Naive B cell (primary cell): Measurements from ENCODE around the gene DDX19B. TPM values are rescaled to one million over a fixed set of nuclear protein-coding genes. Genes with fewer than 3 reads are reported as not detected.
A peak's percentile ranks its signal among the peaks of the same experiment; 100 is the strongest.
"Not testable (repeated sequence)": the region's sequence is repeated elsewhere in the genome, so short reads cannot be mapped to it uniquely, and the experiment has no call there.

Experiments
- ATAC-seq, 2 donors: fragments of 150-1000 bp; cut with Tn5 transposase; 2 replicates each; pipeline ENCODE4 v1.10.0; 2021; ENCODE audit warnings: low read depth in 2 of 2, mild to moderate bottlenecking in 2 of 2, moderate library complexity in 2 of 2
- DNase-seq: peaks from one replicate; pipeline ENCODE4 v3.0.0; 2022
- H3K27ac Mint-ChIP-seq, 6 donors: one replicate each; pipeline ENCODE4 v1.8.0; 2020 to 2022; ENCODE audit warnings: mild to moderate bottlenecking in 6 of 6, mixed read lengths in 6 of 6, moderate library complexity in 5 of 6, inconsistent platforms in 2 of 6
- H3K27me3 Mint-ChIP-seq, 3 donors: one replicate each; pipeline ENCODE4 v1.8.0; 2021 to 2022; ENCODE audit warnings: mixed read lengths in 3 of 3, mild to moderate bottlenecking in 1 of 3
- H3K36me3 Mint-ChIP-seq, 2 donors: one replicate each; pipeline ENCODE4 v1.8.0; 2020 to 2022; ENCODE audit warnings: mixed read lengths in 2 of 2, inconsistent platforms in 1 of 2, mild to moderate bottlenecking in 1 of 2
- H3K4me1 Mint-ChIP-seq, 3 donors: one replicate each; pipeline ENCODE4 v1.8.0; 2020 to 2022; ENCODE audit warnings: mixed read lengths in 3 of 3, inconsistent platforms in 1 of 3, mild to moderate bottlenecking in 1 of 3, moderate library complexity in 1 of 3
- H3K4me3 Mint-ChIP-seq, 8 donors: one replicate each; pipeline ENCODE4 v1.8.0; 2020 to 2022; ENCODE audit warnings: mild to moderate bottlenecking in 8 of 8, mixed read lengths in 8 of 8, moderate library complexity in 8 of 8, inconsistent platforms in 2 of 8
- H3K9me3 Mint-ChIP-seq, 7 donors: one replicate each; pipeline ENCODE4 v1.8.0; 2020 to 2022; ENCODE audit warnings: mixed read lengths in 7 of 7, mild to moderate bottlenecking in 5 of 7, inconsistent platforms in 2 of 7, moderate library complexity in 1 of 7
- polyA plus RNA-seq, 6 donors: library from polyadenylated mRNA; unstranded; fragments of 300-500 nt; fragmentation: Illumina TruSeq; gene quantifications; one replicate each; pipeline ENCODE4 v1.2.3, GENCODE V29; 2021; ENCODE audit warnings: low read depth in 6 of 6

Gene DDX19B
- 10 to 100 TPM; 33.8 to 54.6 (median 37.8) TPM for polyA plus RNA-seq

DNA sequence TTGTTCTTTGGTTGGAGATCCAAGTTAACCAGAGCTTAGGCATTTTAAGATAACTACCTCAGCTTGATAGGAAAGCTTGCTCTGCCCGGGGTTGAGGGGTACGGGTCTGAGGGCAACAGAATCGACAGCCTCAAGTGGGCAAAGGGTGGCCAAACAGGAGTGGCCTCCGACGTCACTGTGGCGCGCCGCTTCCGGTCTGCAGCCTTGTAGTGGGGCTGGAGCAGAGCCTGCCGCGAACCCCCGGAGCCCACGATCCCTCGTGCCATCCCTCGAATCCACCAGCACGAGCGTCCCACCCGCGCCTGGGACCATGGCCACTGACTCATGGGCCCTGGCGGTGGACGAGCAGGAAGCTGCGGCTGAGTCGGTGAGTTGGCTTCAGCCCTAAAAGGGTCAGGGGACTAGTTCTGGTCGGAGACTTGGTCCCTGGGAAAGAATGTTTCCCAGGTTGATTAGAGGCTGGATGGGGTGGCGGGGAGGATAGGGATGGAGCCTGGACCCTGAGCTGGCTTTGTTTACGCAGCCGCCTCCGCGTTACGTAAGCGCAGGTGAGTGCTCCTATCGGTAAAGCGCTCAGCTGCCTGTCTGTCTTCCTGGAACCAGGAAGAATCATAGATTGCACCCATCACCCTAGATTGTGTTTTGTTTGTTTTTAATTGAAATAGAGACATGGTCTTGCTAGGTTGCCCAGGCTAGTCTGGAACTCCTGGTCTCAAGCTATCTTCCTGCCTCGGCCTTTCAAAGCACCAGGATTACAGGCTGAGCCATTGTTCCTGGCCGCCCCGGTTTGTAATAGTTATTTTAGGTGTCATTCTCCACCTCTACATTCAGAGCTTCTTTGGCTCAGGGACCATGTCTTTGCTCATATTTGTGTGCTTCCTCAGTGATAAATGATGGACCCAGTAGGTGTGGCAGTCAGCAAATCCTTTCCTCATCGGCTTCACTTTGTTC lies at the start of gene DDX19B:
Gene DDX19B (plus strand): TSS at position 199 of the 951 bp plus-strand sequence. CDS start 112 bp downstream, at position 311.
- Mint-ChIP-seq H3K4me3 (peak within 1 kb of the TSS; percentile 90 to 98 (median 96)), H3K27ac (peak within 1 kb of the TSS; percentile 95 to 98 (median 98))
- peak; percentile 81 to 86 for ATAC-seq

DNA sequence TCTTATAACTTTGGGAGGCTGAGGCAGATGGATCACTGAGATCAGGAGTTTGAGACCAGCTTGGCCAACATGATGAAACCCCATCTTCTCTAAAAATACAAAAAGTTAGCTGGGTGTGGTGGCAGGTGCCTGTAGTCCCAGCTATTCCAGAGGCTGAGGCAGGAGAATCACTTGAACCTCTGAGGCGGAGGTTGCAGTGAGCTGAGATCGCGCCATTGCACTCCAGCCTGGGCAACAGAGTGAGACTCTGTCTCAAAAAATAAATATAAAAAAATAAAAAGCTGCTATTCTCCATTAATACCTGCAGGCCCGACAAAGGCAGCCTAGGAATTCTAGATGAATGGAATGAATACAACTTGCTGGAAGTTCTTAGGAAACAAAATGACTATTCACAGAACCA lies 49.3 kb upstream of the DDX19B start:
- H3K4me1 Mint-ChIP-seq = peaks cover 9 to 18% (median 11%) of the 10 kb centered on the region in 3 donors
- H3K9me3 Mint-ChIP-seq = not testable (repeated sequence)

More for the DNA sequence above, at the start of gene DDX19B:
- no peaks in the 10 kb centered on the region for H3K27me3 Mint-ChIP-seq
- H3K4me1 Mint-ChIP-seq = peaks cover 30 to 47% (median 34%) of the 10 kb centered on the region in 3 donors
- peak; percentile 59 for DNase-seq
- peaks cover 5 to 10% (median 7%) of the 10 kb centered on the region in 7 donors for H3K9me3 Mint-ChIP-seq
- H3K36me3 Mint-ChIP-seq = peaks cover 10 to 21% of the 10 kb centered on the region in 2 donors

DNA sequence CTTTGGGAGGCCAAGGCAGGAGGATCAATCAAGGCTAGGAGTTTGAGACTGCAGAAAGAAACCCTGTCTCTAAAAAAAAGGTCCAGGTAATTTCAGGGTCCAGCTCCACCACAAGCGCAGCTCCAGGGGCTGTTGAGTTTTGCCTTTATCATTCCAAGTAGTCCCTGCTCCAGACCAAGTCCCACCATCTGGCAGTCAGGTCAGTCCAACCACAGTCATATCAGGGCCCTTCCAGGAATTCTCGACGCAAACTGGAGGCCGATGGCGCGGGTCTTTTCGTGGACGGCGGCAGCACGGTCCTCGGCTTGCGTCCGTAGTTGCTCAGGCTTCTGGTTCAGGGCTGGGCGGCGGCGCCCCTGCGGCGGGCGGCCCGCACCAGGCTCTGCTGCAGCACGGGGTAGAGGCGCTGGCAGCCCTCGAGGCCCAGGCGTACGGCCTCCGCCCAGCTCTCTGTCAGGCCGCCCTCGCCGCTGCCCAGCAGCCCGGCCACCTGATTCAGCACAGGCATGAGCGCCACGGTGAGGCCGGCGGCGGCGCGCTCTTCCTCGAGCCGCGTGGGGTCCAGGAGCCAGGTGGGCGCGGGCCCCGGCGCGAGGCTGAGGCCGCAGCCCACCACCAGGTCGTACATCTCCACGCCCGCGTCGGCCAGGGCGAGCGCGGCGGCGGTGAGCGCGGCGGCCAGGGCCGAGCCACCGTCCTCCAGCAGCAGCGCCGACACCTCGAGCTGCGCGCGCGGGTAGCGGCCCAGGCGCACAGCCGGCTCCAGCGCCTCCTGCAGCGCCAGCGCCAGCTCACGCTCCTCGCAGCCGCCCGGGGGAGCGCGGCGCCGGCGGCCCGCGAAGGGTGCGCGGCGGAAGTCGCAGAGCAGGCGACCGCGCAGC lies 48.0 kb upstream of the DDX19B start:
- ATAC-seq = peak; percentile 48 to 50
- peak overlapping the region in 4 of 6 donors; percentile 83 to 92 (median 90) for H3K27ac Mint-ChIP-seq

More for the DNA sequence above, 49.3 kb upstream of the DDX19B start:
- not testable (repeated sequence) for H3K36me3 Mint-ChIP-seq, DNase-seq, ATAC-seq, H3K27me3 Mint-ChIP-seq
- peak overlapping the region in 1 of 6 donors; percentile 68 for H3K27ac Mint-ChIP-seq
- peak overlapping the region in 6 of 8 donors; percentile 30 to 89 (median 76) for H3K4me3 Mint-ChIP-seq

DNA sequence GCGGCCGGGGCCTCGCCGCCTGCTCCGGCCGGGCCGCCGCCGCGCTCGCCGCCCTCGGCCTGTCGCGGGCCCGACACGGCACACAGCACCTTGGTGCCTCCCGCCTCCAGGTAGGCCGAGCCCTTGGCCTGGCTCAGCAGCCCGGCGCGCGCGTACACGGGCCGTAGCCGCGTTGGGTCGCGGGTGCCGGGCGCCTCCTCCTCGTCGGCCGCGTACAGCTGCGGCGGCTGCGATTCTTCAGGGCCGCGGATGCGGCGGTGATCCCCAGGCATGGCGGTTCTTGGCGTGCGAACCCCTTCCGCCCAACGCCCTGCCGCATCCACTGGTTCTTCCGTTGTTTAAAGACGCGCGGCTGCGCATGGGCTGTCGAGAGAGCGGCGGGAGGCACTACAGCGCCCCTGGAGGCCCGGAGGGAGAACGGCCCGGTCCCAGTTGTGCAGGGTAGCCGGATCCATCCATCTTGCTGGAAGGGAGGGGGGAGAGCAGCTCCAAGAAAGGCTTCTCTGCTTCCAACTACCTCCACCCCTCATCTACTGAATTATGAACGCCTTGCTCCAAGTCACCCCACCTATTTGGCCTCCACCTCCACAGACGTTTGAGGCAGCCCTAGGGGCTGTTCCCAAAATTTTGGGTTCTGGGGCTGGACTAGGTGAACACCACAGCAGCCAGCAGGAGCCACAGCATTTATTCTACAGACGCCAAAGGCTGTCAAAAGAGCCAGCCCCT lies 47.2 kb upstream of the DDX19B start, which contains the start of gene EXOSC6:
Gene EXOSC6 (minus strand): TSS at position 312 of the 726 bp plus-strand sequence. CDS start 40 bp downstream, at position 272.
- Mint-ChIP-seq H3K9me3 (no peaks in the 10 kb centered on the region), H3K4me1 (peaks cover 9 to 18% (median 11%) of the 10 kb centered on the region in 3 donors), H3K4me3 (peak within 1 kb of the TSS; percentile 86 to 97 (median 92)), H3K27me3 (no peaks in the 10 kb centered on the region), H3K36me3 (peaks cover 0 to 7% of the 10 kb centered on the region in 2 donors), H3K27ac (peak within 1 kb of the TSS; percentile 82 to 97 (median 94))
- peak; percentile 90 for DNase-seq
- peak; percentile 90 to 91 for ATAC-seq

More for the DNA sequence above, 48.0 kb upstream of the DDX19B start:
- DNase-seq = no peak
- Mint-ChIP-seq H3K27me3 (no peaks in the 10 kb centered on the region), H3K4me3 (peak overlapping the region; percentile 73 to 90 (median 82)), H3K9me3 (no peaks in the 10 kb centered on the region), H3K4me1 (peaks cover 9 to 18% (median 11%) of the 10 kb centered on the region in 3 donors), H3K36me3 (peaks cover 0 to 7% of the 10 kb centered on the region in 2 donors)

DNA sequence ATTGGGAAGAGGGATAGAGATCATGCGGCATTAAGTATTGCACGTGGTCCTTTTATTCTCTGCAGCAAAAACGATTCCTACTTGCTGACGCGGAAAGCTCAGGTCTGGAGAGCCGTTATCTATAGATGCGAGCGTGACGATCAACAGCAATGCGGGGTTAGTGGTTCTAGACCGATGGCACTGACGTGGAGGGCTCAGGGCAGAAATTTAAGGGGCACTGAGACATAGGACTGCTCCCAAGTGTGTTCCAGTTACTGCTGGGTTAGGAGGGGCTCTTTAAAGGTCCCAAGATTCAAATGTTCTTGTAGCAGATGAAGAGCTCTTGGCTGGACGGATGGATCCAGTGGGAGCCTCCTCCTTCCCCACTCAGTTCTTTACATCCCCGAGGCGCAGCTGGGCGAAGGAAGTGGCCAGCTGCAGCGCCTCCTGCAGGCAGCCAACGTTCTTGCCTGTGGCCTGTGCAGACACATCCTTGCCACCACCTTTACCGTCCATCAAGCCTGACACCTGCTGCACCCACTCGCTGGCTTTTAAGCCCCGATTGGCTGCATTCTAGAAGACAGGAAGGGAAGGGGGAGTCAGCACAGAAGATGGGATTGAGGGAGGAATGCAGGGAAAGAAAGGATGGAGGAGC lies 46.5 kb upstream of the DDX19B start:
- ATAC-seq (no peak), DNase-seq (no peak)
- peak overlapping the region in 2 of 6 donors; percentile 91 to 97 for H3K27ac Mint-ChIP-seq
- H3K4me3 Mint-ChIP-seq = peak overlapping the region in 6 of 8 donors; percentile 86 to 97 (median 92)
- H3K27me3 Mint-ChIP-seq = no peaks in the 10 kb centered on the region
- peaks cover 9 to 18% (median 11%) of the 10 kb centered on the region in 3 donors for H3K4me1 Mint-ChIP-seq
- H3K36me3 Mint-ChIP-seq = peaks cover 0 to 7% of the 10 kb centered on the region in 2 donors
- no peaks in the 10 kb centered on the region for H3K9me3 Mint-ChIP-seq

DNA sequence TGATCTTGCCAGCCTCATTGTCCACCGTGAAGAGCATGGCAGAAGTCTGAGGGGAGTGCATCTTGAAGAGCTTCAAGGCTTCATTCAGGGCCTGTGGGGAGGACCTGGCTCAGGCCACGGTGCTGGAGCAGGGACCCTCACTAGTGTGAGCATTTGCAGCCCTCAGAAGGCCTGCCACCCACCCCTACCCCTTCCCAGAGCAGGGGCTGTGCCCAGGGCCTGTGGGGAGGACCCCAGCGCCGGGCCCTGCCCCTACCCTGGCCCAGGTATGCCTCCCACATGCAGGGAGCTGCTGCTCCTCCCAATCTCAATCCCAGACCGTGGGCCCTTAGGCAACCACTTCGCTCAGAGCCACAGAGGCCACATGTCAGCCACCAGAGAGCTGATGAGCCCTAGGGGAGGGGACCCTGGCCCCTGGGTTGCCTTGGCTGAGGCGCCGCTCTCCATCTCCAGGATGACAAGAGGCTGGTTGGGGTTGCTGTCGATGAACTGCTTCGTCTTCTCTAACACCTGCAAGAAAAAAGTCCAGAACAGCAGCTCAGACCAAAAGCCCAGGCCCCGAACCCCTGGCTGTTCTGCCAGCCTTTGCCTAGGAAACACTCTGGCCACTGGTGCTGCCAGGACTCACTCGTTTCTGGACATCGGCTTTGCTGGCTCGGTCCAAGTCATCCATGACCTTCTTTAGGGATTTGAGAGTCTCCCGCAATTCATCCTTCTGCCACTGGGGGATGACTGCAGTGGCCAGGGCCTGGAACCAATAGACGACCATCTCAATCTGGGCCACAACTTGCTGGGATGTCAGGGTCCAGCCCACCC lies 45.5 kb upstream of the DDX19B start:
- peak overlapping the region in 3 of 8 donors; percentile 15 to 69 (median 37) for H3K4me3 Mint-ChIP-seq

DNA sequence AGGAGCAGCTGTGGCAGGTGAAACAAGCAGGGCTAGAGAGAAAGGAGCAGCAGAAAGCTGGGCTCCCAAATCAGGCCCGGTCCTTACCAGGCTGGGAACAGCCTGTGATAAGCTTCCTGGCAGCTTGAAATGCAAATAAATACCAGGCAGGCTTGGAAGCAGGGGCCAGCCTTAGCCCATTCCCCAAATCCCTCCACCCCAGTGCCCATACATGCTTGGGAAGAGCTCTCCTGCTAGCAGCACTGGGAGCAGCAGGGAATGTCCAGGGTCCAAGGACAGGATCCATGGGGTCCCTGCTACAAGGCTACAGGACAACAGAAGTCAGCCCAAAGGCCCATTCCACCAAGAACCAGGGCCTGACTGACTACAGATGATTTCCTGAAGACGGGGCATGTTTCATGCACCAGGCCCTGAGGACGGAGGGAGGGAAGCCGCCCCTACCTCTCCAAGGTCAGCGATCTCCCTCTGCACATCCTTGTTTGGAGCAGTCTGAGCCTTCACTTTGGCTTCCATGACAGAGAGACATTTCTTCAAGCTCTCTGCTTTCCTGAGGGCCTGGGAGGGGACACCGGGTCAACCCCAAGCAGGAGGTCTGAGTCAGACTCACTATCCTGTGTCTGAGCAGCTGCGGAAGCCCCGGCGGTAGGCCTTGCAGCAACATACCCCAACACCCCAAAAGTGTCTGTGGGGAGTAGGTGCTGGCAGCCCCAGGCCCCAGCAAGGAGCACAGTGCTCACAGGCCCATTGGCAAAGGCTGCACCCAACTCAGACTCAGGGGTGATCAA lies 44.6 kb upstream of the DDX19B start:
- ATAC-seq = no peak
- Mint-ChIP-seq H3K4me1 (peaks cover 6 to 15% (median 11%) of the 10 kb centered on the region in 3 donors), H3K27me3 (no peaks in the 10 kb centered on the region), H3K9me3 (no peaks in the 10 kb centered on the region), H3K4me3 (peak overlapping the region in 2 of 8 donors; percentile 10 to 69), H3K27ac (peak overlapping the region in 1 of 6 donors; percentile 72), H3K36me3 (peaks cover 0 to 7% of the 10 kb centered on the region in 2 donors)
- no peak for DNase-seq

More for the DNA sequence above, 45.5 kb upstream of the DDX19B start:
- DNase-seq (peak; percentile 24), ATAC-seq (no peak)
- H3K27me3 Mint-ChIP-seq = no peaks in the 10 kb centered on the region
- peaks cover 0 to 7% of the 10 kb centered on the region in 2 donors for H3K36me3 Mint-ChIP-seq
- peaks cover 9 to 16% (median 11%) of the 10 kb centered on the region in 3 donors for H3K4me1 Mint-ChIP-seq
- H3K27ac Mint-ChIP-seq = peak overlapping the region in 1 of 6 donors; percentile 72
- H3K9me3 Mint-ChIP-seq = no peaks in the 10 kb centered on the region

DNA sequence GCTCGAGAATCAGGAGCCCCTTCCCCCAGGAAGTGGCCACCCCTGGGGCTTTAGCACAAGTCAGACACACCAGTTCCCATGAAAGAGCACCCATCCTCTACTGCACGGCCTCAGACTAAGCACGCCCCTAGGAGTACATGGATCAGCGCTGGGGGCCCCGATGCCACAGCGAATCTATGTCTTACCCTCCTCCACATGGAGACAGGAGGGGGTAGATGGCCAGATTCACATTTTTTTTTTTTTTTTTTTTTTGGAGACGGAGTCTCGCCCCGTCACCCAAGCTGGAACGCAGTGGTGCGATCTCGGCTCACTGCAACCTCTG lies 44.1 kb upstream of the DDX19B start:
- no peak overlapping the region for H3K4me3 Mint-ChIP-seq
- H3K4me1 Mint-ChIP-seq = peaks cover 5 to 12% (median 11%) of the 10 kb centered on the region in 3 donors
- no peaks in the 10 kb centered on the region for H3K27me3 Mint-ChIP-seq
- ATAC-seq = no peak
- H3K9me3 Mint-ChIP-seq = no peaks in the 10 kb centered on the region
- DNase-seq = no peak
- H3K36me3 Mint-ChIP-seq = peaks cover 0 to 7% of the 10 kb centered on the region in 2 donors
- peak overlapping the region in 1 of 6 donors; percentile 20 for H3K27ac Mint-ChIP-seq

DNA sequence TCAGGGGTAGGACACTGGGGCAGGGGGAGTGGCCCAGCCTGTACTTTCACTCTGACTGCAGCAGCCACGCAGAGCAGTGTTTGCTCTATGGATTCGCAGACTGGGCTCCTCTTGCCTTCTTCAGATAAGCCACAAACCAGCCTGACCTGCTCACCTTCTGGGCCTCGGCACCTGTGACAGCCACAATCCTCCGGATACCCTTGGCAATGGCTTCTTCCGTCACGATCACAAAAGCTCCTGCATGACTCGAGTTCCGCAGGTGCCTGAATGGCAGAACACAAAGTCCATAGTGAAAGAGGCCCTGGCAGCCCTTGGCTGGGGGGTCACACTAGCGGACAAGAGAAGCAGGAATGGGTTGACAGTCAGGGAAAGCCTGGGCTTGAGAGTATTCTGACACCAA lies 43.4 kb upstream of the DDX19B start:
- no peak for ATAC-seq
- H3K36me3 Mint-ChIP-seq = peaks cover 0 to 7% of the 10 kb centered on the region in 2 donors
- H3K27ac Mint-ChIP-seq = peak overlapping the region in 2 of 6 donors; percentile 20 to 37
- DNase-seq = no peak
- H3K27me3 Mint-ChIP-seq = no peaks in the 10 kb centered on the region
- H3K4me3 Mint-ChIP-seq = no peak overlapping the region
- H3K4me1 Mint-ChIP-seq = peaks cover 5 to 6% (median 6%) of the 10 kb centered on the region in 3 donors
- no peaks in the 10 kb centered on the region for H3K9me3 Mint-ChIP-seq

DNA sequence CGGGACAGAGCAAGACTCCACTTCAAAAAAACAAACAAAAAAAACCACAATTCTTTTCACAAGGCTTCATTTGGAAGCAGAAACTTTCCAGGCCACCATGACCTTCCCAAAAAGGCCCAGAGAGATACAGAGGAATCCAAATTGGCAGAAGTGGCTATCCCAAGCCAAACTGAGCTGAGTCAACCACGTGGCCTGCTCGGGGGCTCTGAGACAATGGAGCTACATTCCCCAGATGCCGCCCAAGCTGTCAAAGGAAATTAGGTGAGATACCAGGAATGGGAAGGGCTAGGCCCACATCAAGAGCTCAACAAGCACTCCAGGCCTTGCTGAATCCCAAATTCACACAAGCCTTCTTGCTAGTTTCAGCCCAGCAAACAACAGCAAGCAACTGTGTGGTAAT lies 41.6 kb upstream of the DDX19B start:
- no peak for DNase-seq

DNA sequence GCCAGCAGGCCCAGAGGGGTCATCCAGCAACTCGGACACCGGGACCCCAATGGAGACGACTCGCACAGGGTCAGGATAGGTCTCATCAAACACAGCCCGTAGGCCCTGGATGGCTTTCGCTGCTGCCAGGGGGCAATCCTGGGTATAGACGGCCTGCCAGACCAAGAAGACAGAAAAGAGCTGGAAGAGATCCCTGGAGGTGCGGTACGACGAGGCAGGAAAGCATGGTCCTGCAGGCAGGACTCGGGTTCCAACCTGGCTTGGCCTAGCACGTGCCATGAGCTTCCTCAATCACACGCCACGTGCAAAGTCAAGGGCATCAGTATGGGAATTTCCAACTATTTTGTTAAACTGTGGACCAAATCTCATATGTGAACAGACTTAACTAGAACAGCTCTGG lies 40.9 kb upstream of the DDX19B start:
- peak overlapping the region in 3 of 6 donors; percentile 26 to 48 (median 38) for H3K27ac Mint-ChIP-seq
- H3K9me3 Mint-ChIP-seq = no peaks in the 10 kb centered on the region
- no peak overlapping the region for H3K4me3 Mint-ChIP-seq
- DNase-seq (no peak), ATAC-seq (no peak)
- no peaks in the 10 kb centered on the region for H3K27me3 Mint-ChIP-seq
- peaks cover 3 to 6% of the 10 kb centered on the region in 2 donors for H3K36me3 Mint-ChIP-seq
- no peaks in the 10 kb centered on the region for H3K4me1 Mint-ChIP-seq

More for the DNA sequence above, 41.6 kb upstream of the DDX19B start:
- Mint-ChIP-seq H3K27me3 (no peaks in the 10 kb centered on the region), H3K27ac (no peak overlapping the region), H3K4me1 (no peaks in the 10 kb centered on the region), H3K4me3 (no peak overlapping the region), H3K36me3 (peaks cover 2 to 4% of the 10 kb centered on the region in 2 donors), H3K9me3 (no peaks in the 10 kb centered on the region)
- ATAC-seq = no peak
